Measurements from ENCODE around the gene ALDH1L1.

ALDH1L1 gene

DNA sequence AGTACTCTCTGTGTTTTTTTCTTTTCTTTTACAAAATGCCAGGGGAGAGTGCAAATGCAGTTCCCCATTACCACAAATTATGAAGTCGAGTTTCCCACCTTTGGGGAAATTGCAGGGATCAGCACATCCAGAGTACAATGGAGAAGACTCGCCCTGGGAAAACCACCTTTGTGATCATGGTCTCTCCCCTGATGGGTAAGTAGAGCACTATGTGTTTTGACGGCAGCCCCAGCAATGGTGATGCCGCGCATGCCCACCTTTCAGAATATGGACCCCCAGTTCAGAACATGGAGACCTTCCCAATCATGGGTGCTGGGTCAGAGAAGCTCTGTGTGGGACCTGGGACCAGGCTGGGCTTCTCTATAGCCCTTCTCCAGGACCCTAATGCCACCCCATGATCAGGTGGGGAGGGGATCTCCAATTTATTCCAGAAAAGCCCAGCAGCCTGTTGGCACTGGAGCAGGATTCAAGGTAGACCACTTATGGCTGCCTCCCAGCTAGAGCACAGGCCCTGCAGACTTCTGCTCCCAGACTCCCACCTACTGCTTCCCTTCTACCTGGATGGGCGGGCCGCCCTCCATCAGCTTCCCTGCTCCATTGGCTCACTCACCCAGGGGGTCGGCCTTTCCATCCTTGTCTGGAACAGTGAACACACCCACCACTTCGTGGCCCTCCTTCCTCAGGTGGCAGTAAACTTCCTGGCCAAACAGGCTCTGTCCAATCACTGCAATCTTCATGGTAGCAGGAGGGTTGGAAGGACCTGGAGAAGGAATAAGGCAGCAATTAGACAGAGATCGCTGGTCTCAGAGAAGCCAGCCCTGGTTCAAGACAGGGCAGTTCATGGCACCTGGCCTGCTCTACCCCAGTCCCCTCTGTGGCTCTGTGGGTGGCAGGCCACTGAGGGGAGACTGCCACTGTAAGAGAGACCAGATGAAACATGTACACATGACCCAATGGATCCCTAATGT, 19.9 kb downstream of the ALDH1L1 start:
- in situ Hi-C loops (cut with HindIII; ENCODE audit: low pct_ligation_motif_present, low sequenced_read_pairs): no loop called here
- no peaks in the 10 kb centered on the region for H3K27me3 ChIP-seq (replicated peaks)
- TF ChIP-seq, protein P1, sequence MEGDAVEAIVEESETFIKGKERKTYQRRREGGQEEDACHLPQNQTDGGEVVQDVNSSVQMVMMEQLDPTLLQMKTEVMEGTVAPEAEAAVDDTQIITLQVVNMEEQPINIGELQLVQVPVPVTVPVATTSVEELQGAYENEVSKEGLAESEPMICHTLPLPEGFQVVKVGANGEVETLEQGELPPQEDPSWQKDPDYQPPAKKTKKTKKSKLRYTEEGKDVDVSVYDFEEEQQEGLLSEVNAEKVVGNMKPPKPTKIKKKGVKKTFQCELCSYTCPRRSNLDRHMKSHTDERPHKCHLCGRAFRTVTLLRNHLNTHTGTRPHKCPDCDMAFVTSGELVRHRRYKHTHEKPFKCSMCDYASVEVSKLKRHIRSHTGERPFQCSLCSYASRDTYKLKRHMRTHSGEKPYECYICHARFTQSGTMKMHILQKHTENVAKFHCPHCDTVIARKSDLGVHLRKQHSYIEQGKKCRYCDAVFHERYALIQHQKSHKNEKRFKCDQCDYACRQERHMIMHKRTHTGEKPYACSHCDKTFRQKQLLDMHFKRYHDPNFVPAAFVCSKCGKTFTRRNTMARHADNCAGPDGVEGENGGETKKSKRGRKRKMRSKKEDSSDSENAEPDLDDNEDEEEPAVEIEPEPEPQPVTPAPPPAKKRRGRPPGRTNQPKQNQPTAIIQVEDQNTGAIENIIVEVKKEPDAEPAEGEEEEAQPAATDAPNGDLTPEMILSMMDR (IDR thresholded peaks at IDR 0.05; ENCODE audit: low read depth, low read length, missing control alignments): no peak
- H3K4me3 ChIP-seq (ENCODE audit: low read depth, low read length): no peak overlapping the region
- no peak overlapping the region for H3K27ac ChIP-seq
- DNase-seq: no peak
- no peaks in the 10 kb centered on the region for H3K36me3 ChIP-seq (replicated peaks)

DNA sequence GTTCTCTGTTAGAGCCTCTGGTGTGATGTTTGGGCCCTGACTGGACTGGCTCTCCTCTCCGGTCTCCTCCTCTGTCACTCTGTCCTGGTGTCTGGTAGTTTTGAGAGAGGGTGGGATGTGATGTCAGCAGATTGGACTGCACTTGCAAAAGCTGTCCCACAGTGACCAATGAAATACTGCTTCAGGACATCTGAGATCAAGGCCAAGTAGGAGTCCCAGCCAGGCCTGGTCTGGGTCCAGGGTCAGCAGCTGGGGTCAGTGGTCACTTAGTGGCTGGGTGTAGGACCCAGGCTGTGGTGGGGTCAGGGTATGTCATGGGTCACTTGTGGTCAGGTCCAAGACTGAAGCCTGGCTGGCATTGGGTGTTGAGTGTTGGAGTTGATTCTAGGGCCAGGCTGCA, 20.9 kb downstream of the ALDH1L1 start:
- H3K36me3 ChIP-seq (replicated peaks): no peaks in the 10 kb centered on the region
- TF ChIP-seq, protein P1 (IDR thresholded peaks at IDR 0.05; ENCODE audit: low read depth, low read length, missing control alignments): no peak
- H3K27me3 ChIP-seq (replicated peaks): no peaks in the 10 kb centered on the region
- no peak overlapping the region for H3K4me3 ChIP-seq (ENCODE audit: low read depth, low read length)
- no peak for DNase-seq
- in situ Hi-C loops (cut with HindIII; ENCODE audit: low pct_ligation_motif_present, low sequenced_read_pairs): no loop called here
- no peak overlapping the region for H3K27ac ChIP-seq

DNA sequence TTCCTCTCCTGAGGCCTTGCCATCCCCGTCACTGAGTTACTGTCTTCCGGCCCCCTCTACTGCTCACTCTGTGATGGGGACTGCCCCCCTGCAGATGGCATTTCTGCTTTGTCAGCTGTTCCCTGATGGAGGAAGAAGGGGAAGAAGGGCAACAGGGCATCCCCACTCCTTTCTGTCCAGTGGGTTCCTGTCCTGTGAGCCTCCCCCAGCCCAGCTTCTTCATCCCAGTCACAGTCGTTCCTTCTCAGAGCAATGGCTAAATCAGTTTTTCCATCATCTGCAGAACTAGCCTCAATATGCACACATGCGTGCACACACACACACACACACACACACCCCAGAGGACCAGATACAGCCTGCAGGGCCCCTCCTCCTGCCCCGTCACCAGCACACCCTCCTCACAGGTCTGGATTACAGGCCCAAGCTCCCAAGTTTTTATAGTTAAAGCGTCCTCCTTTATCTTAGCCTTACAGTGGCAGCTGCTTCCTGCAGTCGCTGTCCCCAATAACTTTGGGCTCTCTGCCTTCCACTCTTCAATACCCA, 21.4 kb downstream of the ALDH1L1 start:
- no peak for DNase-seq
- H3K27ac ChIP-seq: no peak overlapping the region
- TF ChIP-seq, protein P1 (IDR thresholded peaks at IDR 0.05; ENCODE audit: low read depth, low read length, missing control alignments): no peak
- in situ Hi-C loops (cut with HindIII; ENCODE audit: low pct_ligation_motif_present, low sequenced_read_pairs): no loop called here
- H3K4me3 ChIP-seq (ENCODE audit: low read depth, low read length): no peak overlapping the region
- H3K27me3 ChIP-seq (replicated peaks): no peaks in the 10 kb centered on the region
- no peaks in the 10 kb centered on the region for H3K36me3 ChIP-seq (replicated peaks)

DNA sequence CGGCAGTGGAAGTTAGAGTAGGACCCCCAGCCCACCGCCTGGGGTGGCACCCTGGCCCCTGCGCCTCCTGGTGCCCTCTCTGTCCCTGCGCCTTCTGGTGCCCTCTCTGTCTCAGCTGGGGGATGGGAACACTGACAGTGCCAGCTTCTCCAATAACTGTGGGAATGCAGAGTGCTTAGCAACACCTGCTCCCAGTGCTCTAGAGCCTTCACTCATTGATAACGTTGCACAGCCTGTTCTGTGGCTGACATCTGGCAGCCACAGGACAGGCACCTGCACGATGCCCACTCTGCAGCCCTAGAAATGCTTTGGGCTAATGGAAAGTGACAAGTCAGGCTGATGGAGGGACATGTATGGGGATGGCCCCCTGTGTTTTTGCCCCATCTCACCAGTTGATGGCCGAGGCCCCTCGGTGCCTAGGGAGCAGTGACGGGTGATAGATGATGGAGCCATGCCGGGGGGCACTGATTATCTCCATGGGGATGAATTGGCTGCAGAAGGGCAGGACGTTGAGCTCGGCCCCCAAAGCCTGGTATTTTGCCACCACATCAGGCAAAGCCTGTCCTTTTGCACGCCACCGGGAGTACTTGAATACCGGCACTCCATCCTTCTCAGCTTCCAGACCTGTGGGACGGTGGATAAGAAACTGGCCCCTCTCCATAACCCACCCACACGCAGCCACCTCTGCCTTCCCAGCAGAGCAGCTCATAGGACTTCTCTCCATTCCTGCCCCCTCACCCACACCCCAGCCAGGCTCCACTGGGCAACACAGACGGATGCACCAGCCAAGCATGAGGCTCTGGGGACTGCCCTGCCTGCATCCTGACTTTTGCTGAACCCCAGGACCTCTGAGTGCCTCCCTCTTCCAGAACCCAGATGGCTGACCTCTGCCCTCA, 22.1 kb downstream of the ALDH1L1 start:
- DNase-seq: no peak
- in situ Hi-C loops (cut with HindIII; ENCODE audit: low pct_ligation_motif_present, low sequenced_read_pairs): no loop called here
- no peak overlapping the region for H3K27ac ChIP-seq
- no peak overlapping the region for H3K4me3 ChIP-seq (ENCODE audit: low read depth, low read length)
- H3K36me3 ChIP-seq (replicated peaks): no peaks in the 10 kb centered on the region
- TF ChIP-seq, protein P1 (IDR thresholded peaks at IDR 0.05; ENCODE audit: low read depth, low read length, missing control alignments): no peak
- no peaks in the 10 kb centered on the region for H3K27me3 ChIP-seq (replicated peaks)

DNA sequence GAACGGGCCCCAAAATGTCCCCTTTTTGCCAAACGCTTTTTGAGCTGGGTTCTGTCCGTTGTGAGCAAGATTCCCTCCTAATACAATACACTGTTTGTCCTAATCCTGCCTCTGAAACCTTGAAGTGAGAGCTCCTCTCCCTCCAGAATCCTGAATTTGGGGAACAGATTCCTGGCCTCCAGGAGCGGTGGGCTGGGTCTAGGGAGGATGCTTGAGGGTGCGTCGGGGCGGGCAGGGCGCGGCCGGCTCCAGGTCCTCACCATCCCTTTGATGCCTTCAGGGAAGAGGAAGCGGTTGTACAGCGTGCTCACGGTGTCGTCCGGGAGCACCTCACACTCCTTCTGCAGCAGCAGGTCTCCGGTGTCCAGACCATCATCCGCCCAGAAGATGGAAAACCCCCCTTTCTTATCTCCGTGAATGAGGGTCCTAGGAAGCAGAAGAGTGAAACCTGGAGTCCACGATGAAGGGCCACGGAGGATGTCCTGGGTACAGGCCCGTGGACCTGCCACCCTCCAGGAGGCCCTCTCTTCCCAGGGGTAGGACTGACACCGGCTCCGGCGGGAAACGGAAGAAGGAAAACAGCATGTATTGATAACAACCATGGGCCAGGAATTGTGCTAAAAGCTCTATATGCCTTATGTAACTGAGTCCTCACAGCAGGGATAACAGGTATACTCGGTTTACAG, 23.2 kb downstream of the ALDH1L1 start:
- Histone ChIP-seq H3K27me3 (replicated peaks) (no peaks in the 10 kb centered on the region), H3K27ac (no peak overlapping the region), H3K4me3 (ENCODE audit: low read depth, low read length) (no peak overlapping the region), H3K36me3 (replicated peaks) (no peaks in the 10 kb centered on the region)
- no peak for DNase-seq
- TF ChIP-seq, protein P1 (IDR thresholded peaks at IDR 0.05; ENCODE audit: low read depth, low read length, missing control alignments): no peak
- in situ Hi-C loops (cut with HindIII; ENCODE audit: low pct_ligation_motif_present, low sequenced_read_pairs): no loop called here

Data from brain microvascular endothelial cell (primary cell).